GM12874 (cell line): ENCODE measurements around the gene CCDC57.
A peak's percentile ranks its signal among the peaks of the same experiment; 100 is the strongest.

ENCODE experiments used
- TF ChIP-seq, protein P1 (sequence below): IDR thresholded peaks from 2 replicates; pipeline ENCODE4 v1.5.1; 2011; ENCODE audit warnings: low read depth, mild to moderate bottlenecking, control low read depth, low read length, moderate library complexity; ENCODE audit not compliant: insufficient read depth

The CCDC57 gene

DNA sequence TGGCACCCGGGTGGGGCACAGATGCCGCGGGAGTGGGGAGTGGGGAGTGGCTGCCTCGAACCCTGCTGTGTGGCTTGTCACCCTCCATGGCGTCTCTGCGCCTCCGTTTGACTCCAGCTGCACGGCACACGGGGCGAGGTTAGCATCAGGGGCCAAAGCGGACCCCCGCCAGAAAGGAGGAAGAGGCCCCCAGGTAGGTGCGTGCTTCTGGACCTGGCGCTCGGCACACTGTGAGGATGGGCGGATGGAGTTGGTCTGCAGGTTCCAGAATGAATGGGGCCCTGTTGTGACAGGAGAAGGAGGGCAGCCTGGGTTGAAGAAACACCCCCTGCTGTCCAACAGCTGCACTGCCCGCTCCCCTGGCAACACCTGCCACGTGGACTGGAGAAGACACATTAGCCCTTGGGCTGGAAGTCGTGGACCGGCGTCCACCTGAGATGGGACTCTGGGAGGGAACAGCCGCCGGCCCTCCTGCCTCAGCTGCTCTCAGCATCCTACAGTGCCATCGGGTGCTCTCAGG is 105.2 kb downstream of the CCDC57 start:
- TF ChIP-seq, protein P1, sequence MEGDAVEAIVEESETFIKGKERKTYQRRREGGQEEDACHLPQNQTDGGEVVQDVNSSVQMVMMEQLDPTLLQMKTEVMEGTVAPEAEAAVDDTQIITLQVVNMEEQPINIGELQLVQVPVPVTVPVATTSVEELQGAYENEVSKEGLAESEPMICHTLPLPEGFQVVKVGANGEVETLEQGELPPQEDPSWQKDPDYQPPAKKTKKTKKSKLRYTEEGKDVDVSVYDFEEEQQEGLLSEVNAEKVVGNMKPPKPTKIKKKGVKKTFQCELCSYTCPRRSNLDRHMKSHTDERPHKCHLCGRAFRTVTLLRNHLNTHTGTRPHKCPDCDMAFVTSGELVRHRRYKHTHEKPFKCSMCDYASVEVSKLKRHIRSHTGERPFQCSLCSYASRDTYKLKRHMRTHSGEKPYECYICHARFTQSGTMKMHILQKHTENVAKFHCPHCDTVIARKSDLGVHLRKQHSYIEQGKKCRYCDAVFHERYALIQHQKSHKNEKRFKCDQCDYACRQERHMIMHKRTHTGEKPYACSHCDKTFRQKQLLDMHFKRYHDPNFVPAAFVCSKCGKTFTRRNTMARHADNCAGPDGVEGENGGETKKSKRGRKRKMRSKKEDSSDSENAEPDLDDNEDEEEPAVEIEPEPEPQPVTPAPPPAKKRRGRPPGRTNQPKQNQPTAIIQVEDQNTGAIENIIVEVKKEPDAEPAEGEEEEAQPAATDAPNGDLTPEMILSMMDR: peak; percentile 61

DNA sequence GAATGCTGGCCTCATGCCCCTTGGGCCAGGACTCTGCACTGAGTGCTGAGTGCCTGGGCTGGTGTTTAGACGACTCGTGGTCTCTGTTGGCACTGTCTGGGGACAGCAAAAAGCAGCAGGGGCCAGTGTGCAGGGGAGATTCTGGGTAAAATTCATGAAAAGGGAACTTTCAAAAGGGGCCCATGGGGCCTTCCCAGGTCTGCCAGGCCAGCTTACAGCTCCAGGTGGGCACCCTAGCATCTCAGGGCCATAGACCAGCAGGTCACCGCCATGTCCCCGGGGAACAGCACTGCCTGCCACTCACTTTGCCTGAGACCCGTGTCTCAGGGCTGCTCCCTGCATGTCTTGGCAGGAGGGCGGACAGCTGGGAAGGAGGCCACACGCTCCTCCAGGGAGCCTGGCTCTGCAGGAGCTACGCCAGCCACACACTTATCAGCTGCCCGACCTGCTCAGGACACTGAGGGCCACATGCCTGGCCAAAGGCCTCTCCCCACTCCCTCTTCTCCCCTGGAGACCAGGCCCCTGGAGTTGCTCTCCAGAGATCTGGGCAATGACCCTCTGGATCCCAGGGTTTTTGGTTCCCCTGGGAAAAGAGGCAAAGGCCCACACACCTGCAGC is 105.8 kb downstream of the CCDC57 start:
- TF ChIP-seq, protein P1: no peak

DNA sequence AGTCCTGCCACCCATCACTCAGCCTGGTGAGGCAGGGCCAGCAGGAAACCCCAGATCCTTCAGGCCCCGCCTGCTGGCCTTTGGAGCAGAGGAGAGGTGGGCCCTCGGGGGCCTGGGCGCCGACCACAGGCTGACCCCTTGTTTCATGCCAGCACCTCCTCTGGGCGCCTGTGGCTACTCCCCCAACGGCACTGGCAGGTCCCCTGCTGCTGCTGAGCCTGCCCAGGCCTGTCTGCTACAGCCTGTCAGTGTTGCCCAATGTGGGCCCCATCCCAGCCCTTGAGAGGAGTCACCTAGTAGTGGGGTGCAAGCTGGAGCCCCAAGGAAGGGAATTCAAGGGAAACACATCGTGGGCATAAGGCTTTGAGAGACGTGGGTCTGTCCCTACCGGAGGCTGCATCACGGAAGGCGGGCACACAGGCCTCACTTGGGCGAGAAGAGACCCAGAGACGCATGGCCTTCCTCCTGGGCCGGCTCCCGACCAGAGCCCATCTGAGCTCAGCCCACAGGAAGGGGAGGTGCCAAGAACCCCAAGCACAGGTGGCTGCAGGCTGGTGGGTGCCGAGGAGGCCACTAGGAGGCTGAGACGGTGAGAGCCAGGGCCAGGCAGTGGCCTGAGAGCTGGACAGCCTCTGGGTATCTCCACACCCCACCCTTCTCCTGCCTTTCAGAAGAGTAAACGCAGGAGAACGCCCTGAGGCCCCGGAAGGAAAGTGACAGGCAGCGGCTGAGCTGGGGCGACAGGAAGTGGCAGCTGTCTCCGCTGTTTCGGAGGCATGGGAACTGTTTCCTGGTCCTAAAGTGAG is 106.6 kb downstream of the CCDC57 start:
- TF ChIP-seq, protein P1: peak; percentile 75

DNA sequence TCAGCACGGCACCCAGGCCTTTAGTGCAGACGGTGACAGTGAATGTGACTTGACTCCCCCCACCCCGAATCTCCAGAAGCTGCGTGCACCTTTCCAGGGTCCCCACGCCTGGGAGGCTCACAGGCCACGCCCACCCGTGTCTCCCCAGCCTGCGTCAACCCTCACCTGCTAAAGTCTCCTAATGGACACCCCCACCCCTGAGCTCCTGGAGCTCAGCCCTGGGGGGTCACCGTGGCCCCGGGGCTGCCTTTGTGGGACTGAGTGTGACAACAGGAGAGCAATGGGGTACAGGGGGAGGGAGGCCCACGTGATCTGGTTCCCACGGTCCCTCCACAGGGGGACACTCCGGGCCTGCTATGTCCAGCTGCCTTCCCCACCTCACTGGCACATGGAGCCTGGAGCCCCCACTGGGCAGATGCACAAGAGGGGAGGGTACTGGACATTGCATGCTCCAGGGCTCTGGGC is 107.2 kb downstream of the CCDC57 start:
- TF ChIP-seq, protein P1: no peak

DNA sequence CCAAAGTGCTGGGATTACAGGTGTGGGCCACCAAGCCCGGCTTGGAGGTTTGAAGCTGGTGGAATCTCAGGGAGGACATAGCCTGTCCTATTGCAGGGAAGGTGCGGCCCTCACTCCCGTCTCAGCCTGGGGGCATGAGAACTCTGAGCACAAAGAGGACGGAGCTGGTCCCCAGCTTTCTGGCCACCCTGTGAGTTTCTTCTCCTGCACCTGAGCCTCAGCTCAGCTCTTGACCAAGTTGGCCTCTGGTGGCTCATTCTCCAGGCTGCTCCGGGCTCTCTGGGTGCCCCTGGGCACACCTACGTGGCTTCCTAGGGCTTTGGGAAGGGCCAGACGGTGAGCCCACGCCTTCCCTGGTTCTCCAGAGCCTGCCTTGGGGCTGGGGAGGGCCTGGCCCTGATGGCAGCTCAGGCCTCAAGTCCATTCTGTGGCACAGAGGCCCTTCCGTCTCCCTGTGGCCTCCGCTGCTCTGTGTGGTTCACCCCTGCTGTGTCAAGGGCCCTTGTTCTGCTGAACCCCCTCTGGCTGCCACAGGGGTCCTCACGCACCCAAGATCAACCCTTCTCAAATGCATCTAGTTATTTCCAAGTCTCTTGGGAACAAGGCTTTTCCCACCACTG is 107.7 kb downstream of the CCDC57 start:
- TF ChIP-seq, protein P1: no peak

DNA sequence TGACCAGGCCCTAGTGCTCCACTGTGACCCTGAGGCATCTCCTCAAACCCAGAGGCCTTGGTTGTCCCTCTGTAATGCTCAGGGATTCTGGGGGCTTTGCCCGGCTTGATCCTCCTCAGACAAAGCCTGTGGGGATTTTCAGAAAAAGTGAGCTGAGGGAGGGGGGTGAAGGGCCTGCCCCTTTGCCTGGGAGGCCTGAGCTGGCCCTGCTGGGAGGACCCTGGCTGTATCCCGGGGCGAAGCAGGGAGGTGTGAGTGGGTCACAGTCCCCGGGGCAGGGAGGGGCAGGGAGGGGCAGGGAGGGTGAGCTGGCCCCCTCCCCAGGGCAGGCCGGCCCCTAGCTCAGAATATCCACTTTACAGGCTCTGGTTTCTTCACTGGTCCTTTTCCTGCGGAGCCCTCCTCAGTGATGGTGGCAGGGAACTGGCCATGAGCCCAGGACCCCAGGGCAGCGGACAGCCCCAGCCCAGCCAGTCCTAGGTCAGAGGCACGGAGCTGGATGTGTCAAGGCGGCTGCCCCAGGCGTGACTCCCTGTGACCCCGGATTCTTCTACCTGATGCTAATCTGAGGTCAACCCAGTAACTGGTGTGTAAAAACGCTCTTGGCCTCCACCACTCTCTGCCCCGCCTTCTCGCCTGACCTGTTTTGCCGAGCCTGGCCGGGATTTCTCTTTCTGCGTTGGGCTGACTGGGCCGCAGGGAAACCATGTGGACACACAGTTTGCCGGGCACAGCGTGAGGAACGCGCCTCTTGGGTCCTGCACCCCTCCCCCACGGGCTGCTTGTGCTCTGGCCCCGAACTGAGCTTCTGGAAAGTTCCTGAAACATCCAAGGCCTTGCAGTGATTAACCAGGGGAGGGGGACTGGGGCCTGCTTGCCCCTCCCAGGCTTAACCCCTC is 108.8 kb downstream of the CCDC57 start:
- TF ChIP-seq, protein P1: no peak
